Activated naive CD4-positive, alpha-beta T cell treated with anti-CD3 and anti-CD28 coated beads for 36 hours (primary cell): ENCODE data around the gene SIK3. TPM values are rescaled to one million over a fixed set of nuclear protein-coding genes. Genes with fewer than 3 reads are reported as not detected.

ENCODE experiments used
- CTCF ChIA-PET: fragments of 350-600 bp; sonication (Branson Sonifier 250); formaldehyde crosslinking; loops from one replicate; lab custom pipeline; 2021; ENCODE audit warnings: antibody characterized with exemption; lab: Charles Lee
- DNase-seq: peaks from one replicate; pipeline ENCODE4 v3.0.0-alpha.2; 2020
- H3K27ac Mint-ChIP-seq: one replicate; pipeline ENCODE4 v1.8.0; 2021; ENCODE audit warnings: mild to moderate bottlenecking, mixed read lengths
- H3K27me3 Mint-ChIP-seq: one replicate; pipeline ENCODE4 v1.8.0; 2021; ENCODE audit warnings: low read depth, mixed read lengths
- H3K36me3 Mint-ChIP-seq: one replicate; pipeline ENCODE4 v1.8.0; 2021; ENCODE audit warnings: low read depth, mixed read lengths
- H3K4me1 Mint-ChIP-seq: one replicate; pipeline ENCODE4 v1.8.0; 2021; ENCODE audit warnings: low read depth, mixed read lengths
- H3K4me3 Mint-ChIP-seq: one replicate; pipeline ENCODE4 v1.8.0; 2021; ENCODE audit warnings: mild to moderate bottlenecking, moderate library complexity, mixed read lengths
- H3K9me3 Mint-ChIP-seq: one replicate; pipeline ENCODE4 v1.8.0; 2021; ENCODE audit warnings: mixed read lengths
- intact Hi-C: fragments of 100-400 bp; cut with micrococcal nuclease; formaldehyde crosslinking; loops from one replicate; pipeline ENCODE4 v1.15.1; 2023
- total RNA-seq, 2 experiments: library from RNA; stranded (reverse); gene quantifications; one replicate each; pipeline ENCODE4 v1.2.3, GENCODE V29; 2021

Gene SIK3
- total RNA-seq, 2 experiments from 2014 or later, result 13.8 to 15.7 TPM

DNA sequence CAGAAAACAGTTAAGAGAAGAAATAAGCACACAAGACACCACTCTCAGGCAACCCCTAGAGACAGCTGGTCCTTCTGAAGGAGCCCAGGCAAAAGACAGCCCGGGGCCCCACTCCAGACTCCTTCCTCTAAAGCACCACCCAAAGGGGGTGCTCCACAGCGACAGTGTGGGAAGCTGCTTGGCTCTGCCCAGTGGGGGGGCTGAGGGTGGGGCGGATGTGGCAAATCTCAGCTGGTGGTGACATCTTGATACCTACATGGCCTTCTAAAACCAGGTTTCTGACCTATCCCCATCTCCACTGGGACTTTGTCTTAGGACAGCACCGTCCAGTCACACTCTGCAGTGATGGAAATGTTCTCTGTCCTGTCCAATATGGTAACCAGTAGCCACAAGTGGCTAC lies 250.6 kb downstream of the SIK3 start:
- Mint-ChIP-seq H3K9me3 (no peaks in the 10 kb centered on the region), H3K4me1 (peaks cover 16% of the 10 kb centered on the region), H3K27me3 (no peaks in the 10 kb centered on the region), H3K27ac (no peak overlapping the region), H3K4me3 (no peak overlapping the region), H3K36me3 (peaks cover 18% of the 10 kb centered on the region)
- CTCF ChIA-PET, result interaction anchor here (1.2 to 1.7 kb wide), 2 partner anchors 11 to 56 kb away, joined by 4 to 7 read pairs; partner anchors contain the start of genes APOA1 and APOA5
- intact Hi-C loops, result no loop called here
- DNase-seq, result no peak

DNA sequence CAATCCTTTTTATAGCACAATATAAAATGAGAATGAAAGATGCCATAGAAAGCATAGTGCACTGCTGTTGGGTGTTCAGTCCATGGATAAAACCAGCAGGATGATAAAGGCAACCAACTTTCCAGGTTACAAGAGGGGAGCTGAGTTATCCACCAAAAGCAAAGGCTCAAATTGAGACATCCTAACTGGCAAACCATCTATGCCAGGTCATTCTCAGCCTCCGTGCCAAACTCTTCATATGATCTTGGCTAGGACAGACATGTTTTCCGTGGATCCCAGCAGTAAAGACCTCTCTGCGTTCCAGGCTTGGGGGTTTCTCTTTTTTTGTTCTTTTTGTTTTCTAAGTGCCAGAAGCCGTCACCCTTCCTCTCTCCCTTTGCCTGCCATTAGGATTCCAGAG lies 253.5 kb downstream of the SIK3 start:
- Mint-ChIP-seq H3K27ac (no peak overlapping the region), H3K36me3 (peaks cover 17% of the 10 kb centered on the region), H3K9me3 (no peaks in the 10 kb centered on the region), H3K4me3 (no peak overlapping the region), H3K4me1 (no peaks in the 10 kb centered on the region), H3K27me3 (no peaks in the 10 kb centered on the region)
- intact Hi-C loops, result no loop called here
- no peak for DNase-seq
- CTCF ChIA-PET, result interaction anchor here (1.4 to 2.5 kb wide), 2 partner anchors 8 kb away, joined by 5 to 7 read pairs; no protein-coding TSS in a partner anchor

DNA sequence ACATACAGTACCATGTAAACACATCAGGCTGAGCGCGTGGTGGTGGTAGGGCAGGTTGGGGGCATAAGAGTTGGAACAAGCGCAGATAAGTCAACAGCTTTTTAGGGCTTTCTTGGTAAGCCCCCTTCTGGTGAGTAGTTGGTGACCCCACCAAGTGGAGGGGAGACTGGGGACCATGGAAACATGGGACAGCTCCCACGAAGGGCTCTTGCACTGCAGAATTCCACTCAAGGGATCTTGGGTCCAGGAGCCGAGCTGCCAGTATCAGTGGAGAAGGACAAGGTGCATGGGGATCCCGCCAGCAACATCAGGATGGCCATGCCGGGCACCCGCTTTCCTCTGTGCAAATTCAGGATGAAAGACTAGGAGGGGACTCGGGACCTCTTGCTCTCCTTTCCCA lies 254.6 kb downstream of the SIK3 start:
- H3K36me3 Mint-ChIP-seq, result peaks cover 14% of the 10 kb centered on the region
- H3K4me1 Mint-ChIP-seq, result no peaks in the 10 kb centered on the region
- intact Hi-C loops, result no loop called here
- no peaks in the 10 kb centered on the region for H3K9me3 Mint-ChIP-seq
- no peak overlapping the region for H3K27ac Mint-ChIP-seq
- H3K27me3 Mint-ChIP-seq, result no peaks in the 10 kb centered on the region
- CTCF ChIA-PET, result interaction anchor here (1.4 kb wide), 1 partner anchor 9 kb away, joined by 5 read pairs; no protein-coding TSS in a partner anchor
- H3K4me3 Mint-ChIP-seq, result no peak overlapping the region
- no peak for DNase-seq

DNA sequence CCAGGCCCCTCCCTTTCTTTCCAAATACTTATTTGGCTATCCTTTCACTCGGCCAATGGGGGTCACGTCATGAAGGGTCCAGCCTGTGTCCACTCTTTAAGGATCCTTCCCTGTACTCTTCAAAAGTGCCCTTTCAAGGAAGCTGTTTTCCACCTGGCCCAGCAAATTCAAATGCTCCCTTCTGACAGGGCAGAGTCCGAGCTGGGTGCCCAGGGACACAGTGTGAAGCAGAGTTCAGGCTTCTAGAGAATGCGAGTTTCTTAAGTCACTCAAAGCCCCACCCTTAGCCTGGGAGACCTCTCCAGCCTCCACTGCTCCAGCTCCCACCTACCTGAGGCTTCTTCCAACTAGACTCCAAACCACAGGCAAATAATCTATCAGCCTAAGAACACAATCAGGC lies 255.3 kb downstream of the SIK3 start:
- Mint-ChIP-seq H3K4me3 (no peak overlapping the region), H3K27ac (no peak overlapping the region), H3K4me1 (no peaks in the 10 kb centered on the region), H3K27me3 (no peaks in the 10 kb centered on the region), H3K9me3 (no peaks in the 10 kb centered on the region), H3K36me3 (peaks cover 14% of the 10 kb centered on the region)
- DNase-seq, result no peak
- CTCF ChIA-PET, result no interaction called here
- intact Hi-C loops, result no loop called here

DNA sequence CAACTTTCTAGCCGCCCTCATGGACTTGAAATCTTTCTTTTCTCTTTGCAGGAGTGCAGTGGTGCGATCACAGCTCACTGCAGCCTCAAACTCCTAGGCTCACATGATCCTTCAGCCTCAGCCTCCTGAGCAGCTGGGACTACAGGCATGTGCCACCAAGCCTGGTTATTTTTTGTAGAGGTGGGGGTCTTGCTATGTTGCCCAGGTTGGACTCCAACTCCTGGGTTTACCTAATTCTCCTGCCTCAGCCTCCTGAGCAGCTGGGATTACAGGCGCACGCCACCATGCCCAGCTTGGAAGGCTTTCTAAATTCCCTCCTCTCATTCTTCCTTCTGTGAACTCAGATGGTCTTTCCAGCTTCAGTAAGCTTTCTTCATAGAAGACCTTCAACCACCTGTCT lies 256.1 kb downstream of the SIK3 start:
- Mint-ChIP-seq H3K4me1 (no peaks in the 10 kb centered on the region), H3K36me3 (peaks cover 11% of the 10 kb centered on the region), H3K27ac (no peak overlapping the region), H3K27me3 (no peaks in the 10 kb centered on the region), H3K9me3 (no peaks in the 10 kb centered on the region), H3K4me3 (no peak overlapping the region)
- DNase-seq, result no peak
- intact Hi-C loops, result no loop called here
- CTCF ChIA-PET, result no interaction called here

DNA sequence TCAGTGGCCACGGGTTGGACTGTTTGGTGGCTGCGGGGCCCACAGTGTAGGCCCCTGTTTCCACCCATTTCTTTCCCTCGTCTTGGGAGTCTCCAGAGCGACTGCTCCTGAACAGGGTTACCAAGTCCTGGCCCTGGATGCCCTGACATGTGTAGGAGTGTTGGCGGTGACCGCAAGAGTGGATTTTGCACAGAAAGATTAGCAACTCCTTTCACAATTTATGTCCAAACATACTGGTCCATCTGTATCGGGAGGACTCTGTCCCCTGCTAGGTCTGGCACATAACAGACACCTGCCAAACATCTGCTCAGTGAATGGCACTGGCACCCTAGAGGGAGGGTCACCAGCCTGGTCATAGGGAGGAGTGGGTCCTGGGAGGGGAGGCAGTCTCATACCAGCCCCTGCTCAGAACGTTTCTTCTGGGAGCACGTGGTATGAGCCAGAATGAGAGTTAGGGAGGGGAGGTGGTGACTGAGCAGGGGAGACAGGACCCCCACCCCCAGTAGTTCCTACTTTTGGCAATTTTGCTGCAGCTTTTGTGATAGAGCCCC lies 257.4 kb downstream of the SIK3 start:
- H3K4me3 Mint-ChIP-seq, result no peak overlapping the region
- CTCF ChIA-PET, result interaction anchor here (0.8 to 1.3 kb wide), 2 partner anchors 50 to 339 kb away, joined by 3 read pairs; no protein-coding TSS in a partner anchor
- DNase-seq, result no peak

DNA sequence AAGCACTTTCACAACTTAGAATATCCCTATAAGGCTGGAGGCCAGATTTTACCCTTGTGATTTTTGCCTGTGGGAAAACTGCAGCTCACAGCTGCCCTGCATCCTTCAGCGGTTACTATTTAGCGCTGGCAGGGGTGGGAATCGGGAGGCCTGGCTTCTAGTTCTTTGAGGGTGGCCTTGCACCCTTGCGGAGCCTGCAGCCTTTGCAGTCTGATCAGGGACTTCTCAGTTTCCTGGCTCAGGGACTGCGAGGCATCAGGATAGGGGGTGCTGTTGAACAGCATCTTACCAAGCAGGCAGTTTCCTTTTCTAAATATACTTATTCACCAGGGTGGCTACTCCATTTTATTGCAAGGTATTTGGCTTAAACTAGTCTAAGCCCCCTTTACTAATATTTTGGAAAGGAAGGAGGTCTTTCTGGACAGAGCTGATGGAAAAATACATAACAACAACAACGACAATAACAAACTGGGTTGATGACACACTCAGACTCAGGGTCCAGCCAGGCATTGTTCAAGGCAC lies 257.9 kb downstream of the SIK3 start:
- CTCF ChIA-PET, result interaction anchor here (0.5 to 1.3 kb wide), 3 partner anchors 12 to 340 kb away, joined by 3 read pairs; no protein-coding TSS in a partner anchor
- intact Hi-C loops, result loop anchor here (1.0 kb wide), 1 partner anchor 266 kb away; no protein-coding TSS in a partner anchor
- H3K4me3 Mint-ChIP-seq, result no peak overlapping the region

More for the DNA sequence above, 257.4 kb downstream of the SIK3 start:
- peaks cover 2% of the 10 kb centered on the region for H3K4me1 Mint-ChIP-seq
- no peaks in the 10 kb centered on the region for H3K27me3 Mint-ChIP-seq
- intact Hi-C loops, result loop anchor here (1.0 kb wide), 1 partner anchor 265 kb away; no protein-coding TSS in a partner anchor
- no peaks in the 10 kb centered on the region for H3K9me3 Mint-ChIP-seq
- no peak overlapping the region for H3K27ac Mint-ChIP-seq
- H3K36me3 Mint-ChIP-seq, result peaks cover 8% of the 10 kb centered on the region

DNA sequence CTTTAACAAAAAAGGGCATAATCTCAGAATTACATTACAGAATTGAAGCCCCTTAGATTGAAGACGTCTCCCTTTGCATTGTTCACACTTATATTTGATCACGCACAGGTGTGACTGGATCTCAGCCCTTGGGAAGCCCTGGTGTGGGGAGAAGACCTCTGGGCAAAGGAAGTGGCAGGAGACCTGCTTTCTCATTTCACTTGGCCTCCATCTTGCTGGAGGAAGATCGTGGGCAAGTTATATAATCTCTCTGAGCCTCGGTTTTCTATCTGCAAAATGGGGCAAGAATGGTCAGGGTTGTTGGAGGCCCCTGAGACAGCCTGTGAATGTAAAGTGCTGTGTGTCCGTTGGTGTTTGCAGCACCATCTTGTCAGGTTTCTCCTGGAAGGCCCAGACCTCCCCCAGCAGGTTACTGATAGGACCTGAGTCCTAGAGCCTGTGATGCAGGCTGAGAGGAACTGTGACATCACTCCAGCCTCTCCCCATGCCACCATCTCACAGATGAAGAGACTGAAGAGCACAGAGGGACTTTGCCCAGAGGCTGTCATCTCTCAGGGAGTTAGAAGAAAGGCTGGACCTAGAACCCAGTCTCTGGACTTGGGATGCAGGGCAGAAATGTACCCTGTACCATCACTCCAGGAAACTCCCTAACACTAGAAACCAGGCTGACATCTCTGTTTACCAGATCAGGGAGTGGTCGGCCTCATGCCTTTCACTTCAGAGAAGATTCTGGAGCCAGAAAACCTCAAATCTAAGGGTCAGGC lies 259.7 kb downstream of the SIK3 start:
- CTCF ChIA-PET, result interaction anchor here (6.7 kb wide), 1 partner anchor 48 kb away, joined by 134 read pairs; the partner anchor contains the start of genes APOA5 and ZPR1
- peaks cover 8% of the 10 kb centered on the region for H3K4me1 Mint-ChIP-seq
- intact Hi-C loops, result no loop called here
- no peak for DNase-seq
- peaks cover 3% of the 10 kb centered on the region for H3K36me3 Mint-ChIP-seq
- H3K4me3 Mint-ChIP-seq, result no peak overlapping the region
- H3K27me3 Mint-ChIP-seq, result peaks cover 4% of the 10 kb centered on the region
- H3K9me3 Mint-ChIP-seq, result no peaks in the 10 kb centered on the region
- no peak overlapping the region for H3K27ac Mint-ChIP-seq

More for the DNA sequence above, 257.9 kb downstream of the SIK3 start:
- DNase-seq, result peak; percentile 31
- H3K4me1 Mint-ChIP-seq, result peaks cover 4% of the 10 kb centered on the region
- H3K27me3 Mint-ChIP-seq, result no peaks in the 10 kb centered on the region
- H3K36me3 Mint-ChIP-seq, result peaks cover 7% of the 10 kb centered on the region
- H3K27ac Mint-ChIP-seq, result no peak overlapping the region
- no peaks in the 10 kb centered on the region for H3K9me3 Mint-ChIP-seq

DNA sequence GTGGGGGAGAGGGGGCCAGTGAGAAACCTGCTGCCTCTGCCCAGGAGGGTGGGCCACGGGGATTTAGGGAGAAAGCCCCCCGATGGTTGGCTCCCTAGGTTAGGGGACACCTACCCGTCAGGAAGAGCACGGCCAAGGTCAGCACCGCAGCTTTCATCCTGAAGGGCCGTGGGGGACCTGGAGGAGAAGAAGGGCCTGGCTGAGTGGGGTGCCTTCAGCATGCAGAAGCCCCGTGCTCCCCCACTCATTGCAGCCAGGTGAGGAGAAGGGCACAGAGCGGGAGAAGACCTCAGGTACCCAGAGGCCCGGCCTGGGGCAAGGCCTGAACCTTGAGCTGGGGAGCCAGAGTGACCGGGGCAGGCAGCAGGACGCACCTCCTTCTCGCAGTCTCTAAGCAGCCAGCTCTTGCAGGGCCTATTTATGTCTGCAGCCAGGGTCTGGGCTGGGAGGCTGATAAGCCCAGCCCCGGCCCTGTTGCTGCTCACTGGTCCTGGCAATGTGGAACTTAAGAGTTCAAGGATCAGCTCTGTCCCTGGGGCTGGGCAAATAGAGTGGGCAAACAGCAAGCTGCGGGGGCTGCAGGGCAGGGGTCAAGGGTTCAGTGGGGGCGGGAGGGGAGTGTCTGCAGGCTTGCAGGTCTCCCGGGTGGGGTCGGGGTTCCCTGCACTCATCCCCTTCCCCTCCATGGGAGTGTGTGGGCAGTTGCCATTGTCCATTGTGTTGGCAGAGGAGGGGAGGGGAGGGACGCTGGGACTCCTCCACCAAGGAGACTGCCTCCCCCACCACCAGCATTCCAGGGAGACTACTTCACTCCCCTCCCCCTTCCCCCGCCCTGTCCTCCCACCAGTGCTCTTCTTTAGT lies 260.8 kb downstream of the SIK3 start, which contains the start of gene APOA1:
APOA1 (minus strand) TSS at position 392 of the 861 bp plus-strand sequence; CDS start at position 157, 235 bp downstream.
- no peak for DNase-seq
- intact Hi-C loops, result no loop called here
- Mint-ChIP-seq H3K4me3 (no peak within 1 kb of the TSS), H3K9me3 (no peaks in the 10 kb centered on the region), H3K27ac (no peak within 1 kb of the TSS), H3K36me3 (no peaks in the 10 kb centered on the region), H3K4me1 (peaks cover 8% of the 10 kb centered on the region), H3K27me3 (peaks cover 4% of the 10 kb centered on the region)
- CTCF ChIA-PET, result interaction anchor here (1.8 to 6.7 kb wide), 6 partner anchors 8 to 390 kb away, joined by 7 to 134 read pairs (median 19); partner anchors contain the start of genes APOA5 and ZPR1

DNA sequence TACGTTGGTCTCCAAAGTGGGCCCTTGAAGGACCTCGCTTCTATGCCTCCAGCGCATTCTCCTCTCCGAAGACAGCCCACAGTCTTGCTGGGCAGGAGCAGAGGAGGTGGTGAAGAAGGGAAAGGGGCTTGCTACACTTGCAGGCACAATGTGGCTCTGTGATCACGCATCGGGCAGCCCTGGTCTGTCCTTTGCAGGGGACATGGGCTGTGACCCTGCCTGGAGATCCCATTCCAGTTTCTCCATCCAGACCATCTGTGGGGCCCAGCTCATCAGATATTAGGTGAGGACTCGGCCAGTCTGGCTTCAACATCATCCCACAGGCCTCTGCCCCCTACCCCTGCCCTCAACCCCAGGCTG lies 261.6 kb downstream of the SIK3 start:
- Mint-ChIP-seq H3K4me3 (no peak overlapping the region), H3K27me3 (peaks cover 4% of the 10 kb centered on the region), H3K4me1 (peaks cover 8% of the 10 kb centered on the region), H3K27ac (no peak overlapping the region), H3K36me3 (no peaks in the 10 kb centered on the region), H3K9me3 (no peaks in the 10 kb centered on the region)
- intact Hi-C loops, result loop anchor here (1.0 kb wide), 3 partner anchors 15 to 104 kb away; partner anchors contain the start of gene APOA5
- DNase-seq, result no peak
- CTCF ChIA-PET, result interaction anchor here (1.0 to 6.7 kb wide), 22 partner anchors 9 to 391 kb away, joined by 3 to 134 read pairs (median 4); partner anchors contain the start of genes APOA5, BUD13, PAFAH1B2 and ZPR1

DNA sequence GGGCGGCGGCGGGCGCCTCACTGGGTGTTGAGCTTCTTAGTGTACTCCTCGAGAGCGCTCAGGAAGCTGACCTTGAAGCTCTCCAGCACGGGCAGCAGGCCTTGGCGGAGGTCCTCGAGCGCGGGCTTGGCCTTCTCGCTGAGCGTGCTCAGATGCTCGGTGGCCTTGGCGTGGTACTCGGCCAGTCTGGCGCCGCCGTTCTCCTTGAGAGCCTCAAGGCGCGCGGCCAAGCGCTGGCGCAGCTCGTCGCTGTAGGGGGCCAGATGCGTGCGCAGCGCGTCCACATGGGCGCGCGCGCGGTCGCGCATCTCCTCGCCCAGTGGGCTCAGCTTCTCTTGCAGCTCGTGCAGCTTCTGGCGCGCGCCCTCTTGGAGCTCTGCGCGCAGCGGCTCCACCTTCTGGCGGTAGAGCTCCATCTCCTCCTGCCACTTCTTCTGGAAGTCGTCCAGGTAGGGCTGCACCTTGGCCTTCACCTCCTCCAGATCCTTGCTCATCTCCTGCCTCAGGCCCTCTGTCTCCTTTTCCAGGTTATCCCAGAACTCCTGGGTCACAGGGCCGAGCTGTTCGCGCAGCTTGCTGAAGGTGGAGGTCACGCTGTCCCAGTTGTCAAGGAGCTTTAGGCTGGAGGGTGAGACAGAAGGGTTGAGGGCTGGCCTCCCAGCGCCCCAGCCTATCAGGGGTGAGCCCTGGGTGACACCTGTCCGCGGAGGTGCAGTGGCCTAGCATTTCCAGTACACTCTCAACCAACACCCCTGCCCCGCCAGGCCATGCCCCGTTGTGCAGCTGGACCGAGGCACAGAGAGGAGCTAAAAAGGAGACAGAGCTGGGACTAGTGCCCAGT lies 262.2 kb downstream of the SIK3 start:
- Mint-ChIP-seq H3K4me1 (peaks cover 8% of the 10 kb centered on the region), H3K27ac (no peak overlapping the region), H3K9me3 (no peaks in the 10 kb centered on the region), H3K36me3 (no peaks in the 10 kb centered on the region), H3K4me3 (peak overlapping the region; percentile 69), H3K27me3 (peaks cover 4% of the 10 kb centered on the region)
- peak; percentile 86 for DNase-seq
- intact Hi-C loops, result loop anchor here (1.0 kb wide), 3 partner anchors 15 to 104 kb away; partner anchors contain the start of gene APOA5
- CTCF ChIA-PET, result interaction anchor here (0.6 to 6.7 kb wide), 35 partner anchors 9 to 391 kb away, joined by 3 to 134 read pairs (median 4); partner anchors contain the start of genes APOA4, APOA5, BUD13 and PAFAH1B2
